K562 (cell line): Measurements from ENCODE around the gene ADGRB2. TPM values are rescaled to one million over a fixed set of nuclear protein-coding genes. Genes with fewer than 3 reads are reported as not detected.
A peak's percentile ranks its signal among the peaks of the same experiment; 100 is the strongest.

ENCODE experiments used
- ATAC-seq: fragments of 200-7000 bp; cut with Tn5 transposase; 3 replicates; pipeline ENCODE4 v1.9.1; 2020; ENCODE audit warnings: moderate library complexity
- BruUV-seq: library from RNA; stranded (reverse); fragments of 400-500 nt; replicated peaks from 2 replicates; lab custom pipeline; 2021; lab: Mats Ljungman, UMichigan
- CTCF ChIA-PET: fragments of 300-600 bp; formaldehyde crosslinking; extraction: SDS; loops from one replicate; lab custom pipeline; 2021; ENCODE audit warnings: low intra/inter-chr PET ratio; lab: Yijun Ruan, JAX
- POLR2A ChIA-PET: fragments of 300-600, 350-650 bp; sonication (Branson Sonifier 250); formaldehyde crosslinking; extraction: SDS; loops from one replicate; lab custom pipeline; 2021; ENCODE audit warnings: antibody characterized with exemption, inconsistent platforms; lab: Yijun Ruan, JAX
- DNase-seq, 4 experiments: peaks; one replicate each; pipeline versions ENCODE4 v3.0.0 to v3.0.0-alpha.2; 2011 to 2018; ENCODE audit warnings: low spot score in 3 of 4, mixed read lengths in 3 of 4; ENCODE audit errors: extremely low read depth in 1 of 4
- FAIRE-seq: peaks from 2 replicates; lab custom pipeline; 2011; peaks lifted over from hg19 to GRCh38; lab: Jason Lieb, UNC
- H2AFZ ChIP-seq: 2 replicates; pipeline ENCODE4 v1.6.0; 2011; ENCODE audit warnings: low read depth, low read length, control low read depth, inconsistent platforms
- H3K27ac ChIP-seq: fragments of 200-600 bp; 3 replicates; pipeline ENCODE4 v1.8.0; 2011; ENCODE audit warnings: low read depth, mild to moderate bottlenecking, control low read depth, inconsistent platforms, low read length, moderate library complexity, mixed read lengths; ENCODE audit errors: extremely low read depth
- H3K27me3 ChIP-seq, 2 experiments: fragments of 300-600 bp in 1 of 2; 2 replicates in 1 of 2; 3 replicates in 1 of 2; pipeline versions ENCODE4 v1.6.0 to v1.8.0; 2011; ENCODE audit warnings: inconsistent platforms in 2 of 2, low read length in 2 of 2, mild to moderate bottlenecking in 1 of 2, mixed read lengths in 1 of 2, moderate library complexity in 1 of 2; ENCODE audit not compliant: control insufficient read depth in 2 of 2, insufficient read depth in 2 of 2
- H3K36me3 ChIP-seq: fragments of 300-600 bp; 3 replicates; pipeline ENCODE4 v1.8.0; 2011; ENCODE audit warnings: mild to moderate bottlenecking, low read length, inconsistent platforms; ENCODE audit not compliant: control insufficient read depth, insufficient read depth
- H3K4me1 ChIP-seq, 2 experiments: fragments of 200-600 bp in 1 of 2; replicated peaks in 1 of 2; 2 replicates in 1 of 2; 3 replicates in 1 of 2; pipeline versions ENCODE4 v1.5.1 to v1.8.0; 2011; ENCODE audit warnings: inconsistent platforms in 2 of 2, low read length in 2 of 2, mild to moderate bottlenecking in 1 of 2, mixed read lengths in 1 of 2, moderate library complexity in 1 of 2; ENCODE audit not compliant: control insufficient read depth in 2 of 2, insufficient read depth in 2 of 2
- H3K4me2 ChIP-seq: 2 replicates; pipeline ENCODE4 v1.6.1; 2011; ENCODE audit warnings: low read length, control low read depth, inconsistent platforms, mixed read lengths; ENCODE audit not compliant: insufficient read depth
- H3K4me3 ChIP-seq: fragments of 200-600 bp; sonication (generic), shearing (Covaris generic); 2 replicates; pipeline ENCODE4 v1.5.1; 2016; ENCODE audit warnings: control low read depth, inconsistent platforms
- H3K79me2 ChIP-seq: fragments of 200-600 bp; 3 replicates; pipeline ENCODE4 v1.8.0; 2011; ENCODE audit warnings: low read length, inconsistent platforms; ENCODE audit not compliant: control insufficient read depth, insufficient read depth
- H3K9ac ChIP-seq, 2 experiments: 2 replicates each; pipeline versions ENCODE4 v1.6.0 to v1.6.1; 2011; ENCODE audit warnings: low read depth in 2 of 2, low read length in 2 of 2, control low read depth in 1 of 2, inconsistent platforms in 1 of 2, mild to moderate bottlenecking in 1 of 2, mixed read lengths in 1 of 2; ENCODE audit not compliant: insufficient read depth in 1 of 2
- H3K9me1 ChIP-seq: one replicate; pipeline ENCODE4 v1.6.0; 2011; ENCODE audit warnings: inconsistent platforms, mild to moderate bottlenecking, low read length, moderate library complexity; ENCODE audit not compliant: control insufficient read depth, insufficient read depth
- H3K9me3 ChIP-seq: replicated peaks from 2 replicates; pipeline ENCODE4 v1.5.1; 2011; ENCODE audit warnings: low read depth, low read length, inconsistent platforms; ENCODE audit not compliant: control insufficient read depth, insufficient read depth
- H4K20me1 ChIP-seq: replicated peaks from 2 replicates; pipeline ENCODE4 v1.6.1; 2011; ENCODE audit warnings: low read length, inconsistent platforms, mixed read lengths; ENCODE audit not compliant: control insufficient read depth, insufficient read depth
- CBFA2T2 ChIP-seq: fragments of 450-650 bp; conservative IDR thresholded peaks from 2 replicates; pipeline ENCODE4 v1.6.1; 2017; ENCODE audit warnings: mild to moderate bottlenecking
- CC2D1A ChIP-seq: fragments of 450-650 bp; IDR thresholded peaks from 2 replicates; pipeline ENCODE4 v1.6.1; 2017; ENCODE audit warnings: mild to moderate bottlenecking
- CXXC5 ChIP-seq: fragments of 250-450 bp; sonication (Bioruptor Pico); IDR thresholded peaks from 2 replicates; pipeline ENCODE4 v1.8.0; 2022; ENCODE audit warnings: inconsistent platforms, mild to moderate bottlenecking, moderate library complexity
- ELK1 ChIP-seq: sonication (generic); formaldehyde crosslinking; IDR thresholded peaks from 2 replicates; pipeline ENCODE4 v1.8.1; 2022; ENCODE audit warnings: missing genetic modification reagents
- ETV6 ChIP-seq, 3 experiments: fragments of 150-350 bp in 1 of 3; sonication (generic) in 1 of 3; formaldehyde crosslinking in 1 of 3; IDR thresholded peaks; 2 replicates each; pipeline versions ENCODE4 v1.6.1 to v1.8.0; 2014 to 2022; ENCODE audit warnings: borderline replicate concordance in 2 of 3, low read depth in 2 of 3, antibody characterized with exemption in 1 of 3, low read length in 1 of 3, mild to moderate bottlenecking in 1 of 3, missing genetic modification reagents in 1 of 3
- KLF6 ChIP-seq: fragments of 250-450 bp; sonication (Bioruptor Pico); IDR thresholded peaks from 2 replicates; pipeline ENCODE4 v1.4.0; 2020; ENCODE audit warnings: mild to moderate bottlenecking, moderate library complexity, borderline replicate concordance
- MLX ChIP-seq, 2 experiments: fragments of 450-650 bp in 1 of 2; sonication (generic) in 1 of 2; formaldehyde crosslinking; conservative IDR thresholded peaks; 2 replicates each; pipeline versions ENCODE4 v1.4.0 to v1.8.1; 2020 to 2022; ENCODE audit warnings: mild to moderate bottlenecking in 1 of 2, missing genetic modification reagents in 1 of 2
- ZBED1 ChIP-seq: IDR thresholded peaks from 2 replicates; pipeline ENCODE4 v1.6.1; 2014
- ZNF134 ChIP-seq: fragments of 250-450 bp; sonication (Bioruptor Pico); conservative IDR thresholded peaks from 2 replicates; pipeline ENCODE4 v1.4.0; 2020
- WGBS: fragments of 100-300 bp; shearing (Covaris generic); methylation state at CpG from one replicate; pipeline ENCODE4 v1.1.6; 2016; ENCODE audit warnings: low coverage, mixed read lengths; ENCODE audit not compliant: insufficient coverage; ENCODE audit errors: missing lambda C conversion rate; 5-methylcytosine and 5-hydroxymethylcytosine counted together
- in situ Hi-C: fragments of 300-500 bp; cut with MboI; formaldehyde crosslinking; loops from 4 replicates; pipeline ENCODE4 v1.15.0; 2018; ENCODE audit warnings: inconsistent platforms, mixed read lengths
- intact Hi-C: fragments of 100-400 bp; cut with micrococcal nuclease; formaldehyde crosslinking; loops from 2 replicates; pipeline ENCODE4 v1.14.2; 2022
- polyA plus RNA-seq, 8 experiments: library from polyadenylated mRNA; depleted of rRNA in 4 of 8; stranded (reverse) in 5 of 8; unstranded in 3 of 8; fragments of >200 nt; fragmentation: Nextera tagmentation in 2 of 8; fragmentation: Illumina TruSeq in 1 of 8; extraction: Ambion mirVana in 2 of 8; extraction: Trizol in 1 of 8; gene quantifications; 2 replicates each; pipeline versions ENCODE4 v1.2.1 to v1.2.3, GENCODE V29; 2011 to 2014; ENCODE audit warnings: inconsistent platforms in 1 of 8, missing spikeins in 1 of 8
- total RNA-seq, 7 experiments: library from RNA; depleted of rRNA in 6 of 7; stranded (reverse); fragments of >200 nt in 6 of 7; fragmentation: Illumina TruSeq in 2 of 7; extraction: Trizol in 2 of 7; gene quantifications; 2 replicates each; pipeline versions ENCODE4 v1.2.1 to v1.2.3, GENCODE V29; 2011 to 2021; ENCODE audit warnings: low replicate concordance in 1 of 7
- TF ChIP-seq, protein P1 (sequence below): fragments of 150-350 bp; IDR thresholded peaks from 2 replicates; pipeline ENCODE4 v1.6.1; 2014; ENCODE audit warnings: low read depth, mild to moderate bottlenecking, low read length, borderline replicate concordance
- TF ChIP-seq, protein P2 (sequence below): sonication (generic); formaldehyde crosslinking; IDR thresholded peaks from 2 replicates; pipeline ENCODE4 v1.8.0; 2023; ENCODE audit warnings: missing genetic modification reagents, mild to moderate bottlenecking, borderline replicate concordance

ADGRB2 gene
- total and polyA plus RNA-seq, 9 of the 15 experiments (the other 6 are each of a cell fraction or from before 2014, with no cell fraction given) = 0.04 to 0.23 (median 0.20) TPM; not detected in 2

DNA sequence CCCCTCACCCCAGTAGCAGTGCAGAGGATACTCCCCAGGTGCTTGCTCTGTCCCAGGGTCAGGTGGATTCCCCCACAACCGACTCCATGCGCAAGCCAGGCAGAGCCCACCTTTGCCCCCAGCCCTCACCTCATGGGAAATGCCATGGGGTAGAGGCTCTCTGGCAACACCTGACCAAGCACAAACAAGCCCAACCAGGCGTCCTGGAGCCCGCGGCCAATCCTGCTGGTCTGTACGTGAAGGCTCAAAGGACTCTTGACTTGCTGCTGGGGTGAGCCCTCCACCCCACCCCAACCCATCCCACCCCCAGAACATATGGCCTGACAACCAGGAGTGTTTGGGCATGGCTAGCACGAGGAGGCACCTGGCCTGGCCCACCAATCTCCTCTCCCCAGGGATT lies 1.8 kb downstream of the ADGRB2 start:
- no peak overlapping the region for H3K4me2 ChIP-seq
- FAIRE-seq = no peak
- DNase-seq = no peak
- H3K9me3 ChIP-seq = no peaks in the 10 kb centered on the region
- ATAC-seq = no peak
- H3K9me1 ChIP-seq = no peaks in the 10 kb centered on the region
- 17% methylated on average over 7 of the region's 7 CpGs for WGBS
- ChIA-PET POLR2A (no interaction called here), CTCF (interaction anchor here (0.7 to 1.6 kb wide), 6 partner anchors 19 to 301 kb away, joined by 3 to 7 read pairs (median 4); no protein-coding TSS in a partner anchor)
- H3K9ac ChIP-seq = 0 out of 4 replicates have a peak overlapping the region, but pooled peaks of 1 of the 2 experiments have one; percentile 21
- intact Hi-C loops = no loop called here
- H3K79me2 ChIP-seq = no peaks in the 10 kb centered on the region
- peaks cover 51% of the 10 kb centered on the region for H4K20me1 ChIP-seq
- no peaks in the 10 kb centered on the region for H3K36me3 ChIP-seq
- peaks cover 10 to 31% of the 10 kb centered on the region in 2 experiments; a peak in 4 of 5 replicates for H3K4me1 ChIP-seq
- H3K27me3 ChIP-seq = peaks cover 50 to 79% of the 10 kb centered on the region in 2 experiments
- no peak overlapping the region for H2AFZ ChIP-seq
- in situ Hi-C loops = no loop called here
- no TSS peak for BruUV-seq
- H3K27ac ChIP-seq = no peak overlapping the region
- no peak overlapping the region for H3K4me3 ChIP-seq
- TF ChIP-seq, protein P1, sequence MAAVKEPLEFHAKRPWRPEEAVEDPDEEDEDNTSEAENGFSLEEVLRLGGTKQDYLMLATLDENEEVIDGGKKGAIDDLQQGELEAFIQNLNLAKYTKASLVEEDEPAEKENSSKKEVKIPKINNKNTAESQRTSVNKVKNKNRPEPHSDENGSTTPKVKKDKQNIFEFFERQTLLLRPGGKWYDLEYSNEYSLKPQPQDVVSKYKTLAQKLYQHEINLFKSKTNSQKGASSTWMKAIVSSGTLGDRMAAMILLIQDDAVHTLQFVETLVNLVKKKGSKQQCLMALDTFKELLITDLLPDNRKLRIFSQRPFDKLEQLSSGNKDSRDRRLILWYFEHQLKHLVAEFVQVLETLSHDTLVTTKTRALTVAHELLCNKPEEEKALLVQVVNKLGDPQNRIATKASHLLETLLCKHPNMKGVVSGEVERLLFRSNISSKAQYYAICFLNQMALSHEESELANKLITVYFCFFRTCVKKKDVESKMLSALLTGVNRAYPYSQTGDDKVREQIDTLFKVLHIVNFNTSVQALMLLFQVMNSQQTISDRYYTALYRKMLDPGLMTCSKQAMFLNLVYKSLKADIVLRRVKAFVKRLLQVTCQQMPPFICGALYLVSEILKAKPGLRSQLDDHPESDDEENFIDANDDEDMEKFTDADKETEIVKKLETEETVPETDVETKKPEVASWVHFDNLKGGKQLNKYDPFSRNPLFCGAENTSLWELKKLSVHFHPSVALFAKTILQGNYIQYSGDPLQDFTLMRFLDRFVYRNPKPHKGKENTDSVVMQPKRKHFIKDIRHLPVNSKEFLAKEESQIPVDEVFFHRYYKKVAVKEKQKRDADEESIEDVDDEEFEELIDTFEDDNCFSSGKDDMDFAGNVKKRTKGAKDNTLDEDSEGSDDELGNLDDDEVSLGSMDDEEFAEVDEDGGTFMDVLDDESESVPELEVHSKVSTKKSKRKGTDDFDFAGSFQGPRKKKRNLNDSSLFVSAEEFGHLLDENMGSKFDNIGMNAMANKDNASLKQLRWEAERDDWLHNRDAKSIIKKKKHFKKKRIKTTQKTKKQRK = no peak
- TF ChIP-seq ELK1 (CRISPR knock-in tag) (no peak), MLX (CRISPR knock-in tag; conservative IDR thresholded peaks at IDR 0.05) (no peak), CBFA2T2 (no peak), KLF6 (no peak), CXXC5 (CRISPR knock-in tag) (no peak), ZBED1 (no peak), ZNF134 (CRISPR knock-in tag) (no peak), CC2D1A (no peak), ETV6 (IDR thresholded peaks at IDR 0.05; ENCODE audit: borderline replicate concordance in 1 of 2, low read depth in 2 of 2, low read length in 1 of 2) (no peak), ETV6 (CRISPR knock-in tag; IDR thresholded peaks at IDR 0.05; ENCODE audit: borderline replicate concordance) (no peak)
- TF ChIP-seq, protein P2, sequence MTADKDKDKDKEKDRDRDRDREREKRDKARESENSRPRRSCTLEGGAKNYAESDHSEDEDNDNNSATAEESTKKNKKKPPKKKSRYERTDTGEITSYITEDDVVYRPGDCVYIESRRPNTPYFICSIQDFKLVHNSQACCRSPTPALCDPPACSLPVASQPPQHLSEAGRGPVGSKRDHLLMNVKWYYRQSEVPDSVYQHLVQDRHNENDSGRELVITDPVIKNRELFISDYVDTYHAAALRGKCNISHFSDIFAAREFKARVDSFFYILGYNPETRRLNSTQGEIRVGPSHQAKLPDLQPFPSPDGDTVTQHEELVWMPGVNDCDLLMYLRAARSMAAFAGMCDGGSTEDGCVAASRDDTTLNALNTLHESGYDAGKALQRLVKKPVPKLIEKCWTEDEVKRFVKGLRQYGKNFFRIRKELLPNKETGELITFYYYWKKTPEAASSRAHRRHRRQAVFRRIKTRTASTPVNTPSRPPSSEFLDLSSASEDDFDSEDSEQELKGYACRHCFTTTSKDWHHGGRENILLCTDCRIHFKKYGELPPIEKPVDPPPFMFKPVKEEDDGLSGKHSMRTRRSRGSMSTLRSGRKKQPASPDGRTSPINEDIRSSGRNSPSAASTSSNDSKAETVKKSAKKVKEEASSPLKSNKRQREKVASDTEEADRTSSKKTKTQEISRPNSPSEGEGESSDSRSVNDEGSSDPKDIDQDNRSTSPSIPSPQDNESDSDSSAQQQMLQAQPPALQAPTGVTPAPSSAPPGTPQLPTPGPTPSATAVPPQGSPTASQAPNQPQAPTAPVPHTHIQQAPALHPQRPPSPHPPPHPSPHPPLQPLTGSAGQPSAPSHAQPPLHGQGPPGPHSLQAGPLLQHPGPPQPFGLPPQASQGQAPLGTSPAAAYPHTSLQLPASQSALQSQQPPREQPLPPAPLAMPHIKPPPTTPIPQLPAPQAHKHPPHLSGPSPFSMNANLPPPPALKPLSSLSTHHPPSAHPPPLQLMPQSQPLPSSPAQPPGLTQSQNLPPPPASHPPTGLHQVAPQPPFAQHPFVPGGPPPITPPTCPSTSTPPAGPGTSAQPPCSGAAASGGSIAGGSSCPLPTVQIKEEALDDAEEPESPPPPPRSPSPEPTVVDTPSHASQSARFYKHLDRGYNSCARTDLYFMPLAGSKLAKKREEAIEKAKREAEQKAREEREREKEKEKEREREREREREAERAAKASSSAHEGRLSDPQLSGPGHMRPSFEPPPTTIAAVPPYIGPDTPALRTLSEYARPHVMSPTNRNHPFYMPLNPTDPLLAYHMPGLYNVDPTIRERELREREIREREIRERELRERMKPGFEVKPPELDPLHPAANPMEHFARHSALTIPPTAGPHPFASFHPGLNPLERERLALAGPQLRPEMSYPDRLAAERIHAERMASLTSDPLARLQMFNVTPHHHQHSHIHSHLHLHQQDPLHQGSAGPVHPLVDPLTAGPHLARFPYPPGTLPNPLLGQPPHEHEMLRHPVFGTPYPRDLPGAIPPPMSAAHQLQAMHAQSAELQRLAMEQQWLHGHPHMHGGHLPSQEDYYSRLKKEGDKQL (CRISPR knock-in tag) = no peak
